Stomach (tissue), 9 donors: ENCODE results near the gene ZNRF2. TPM values are rescaled to one million over a fixed set of nuclear protein-coding genes. Genes with fewer than 3 reads are reported as not detected.

Experiments used
- DNase-seq, 2 donors: peaks; one replicate each; pipeline versions ENCODE4 v3.0.0 to v3.0.0-alpha.2; 2013 to 2019
- H3K27ac ChIP-seq, 5 donors: fragments of 200-600 bp in 4 of 5; sonication (generic) in 4 of 5; one replicate each; pipeline ENCODE4 v1.5.1; 2013 to 2019; ENCODE audit warnings: mild to moderate bottlenecking in 1 of 5, moderate library complexity in 1 of 5
- H3K27me3 ChIP-seq, 3 donors: fragments of 200-600 bp; sonication (generic); one replicate each; pipeline ENCODE4 v1.5.1; 2017 to 2019; ENCODE audit warnings: mixed run types in 1 of 3
- H3K36me3 ChIP-seq, 4 donors: fragments of 200-600 bp; sonication (generic); 1 replicate in 3 of 4; 2 replicates in 1 of 4; pipeline ENCODE4 v1.5.1; 2016 to 2019
- H3K4me1 ChIP-seq, 4 donors: fragments of 200-600 bp; sonication (generic); one replicate each; pipeline ENCODE4 v1.5.1; 2016 to 2019
- H3K4me3 ChIP-seq, 4 donors: fragments of 200-600 bp; sonication (generic) in 3 of 4; one replicate each; pipeline ENCODE4 v1.5.1; 2016 to 2019; ENCODE audit warnings: mild to moderate bottlenecking in 1 of 4
- H3K9me3 ChIP-seq, 4 donors: fragments of 200-600 bp; sonication (generic); one replicate each; pipeline ENCODE4 v1.5.1; 2016 to 2019
- CTCF ChIP-seq, 7 experiments: fragments of 450-650 bp in 4 of 7; fragments of 200-600 bp in 3 of 7; sonication (generic) in 3 of 7; IDR thresholded peaks; one replicate each; pipeline ENCODE4 v1.5.1; 2016 to 2019; ENCODE audit warnings: antibody characterized with exemption in 7 of 7, control low read depth in 2 of 7, mild to moderate bottlenecking in 1 of 7
- EP300 ChIP-seq: sonication (generic); formaldehyde crosslinking; IDR thresholded peaks from one replicate; pipeline ENCODE4 v1.6.1; 2017; ENCODE audit warnings: antibody characterized with exemption
- POLR2A ChIP-seq, 4 donors: fragments of 450-650 bp; IDR thresholded peaks; one replicate each; pipeline ENCODE4 v1.6.1; 2016; ENCODE audit warnings: antibody characterized with exemption in 4 of 4, control low read depth in 2 of 4, mild to moderate bottlenecking in 1 of 4, moderate library complexity in 1 of 4
- POLR2AphosphoS5 ChIP-seq, 3 donors: sonication (generic); formaldehyde crosslinking; IDR thresholded peaks; one replicate each; pipeline ENCODE4 v1.6.1; 2016; ENCODE audit warnings: antibody characterized with exemption in 3 of 3
- WGBS, 5 donors: extraction: QIAGEN DNeasy Blood & Tissue Kit in 3 of 5; methylation state at CpG; one replicate each; pipeline versions ENCODE4 v1.1.5 to v1.1.7; 2013 to 2018; 5-methylcytosine and 5-hydroxymethylcytosine counted together
- intact Hi-C: fragments of 100-400 bp; cut with DNase I; formaldehyde crosslinking; loops from one replicate; pipeline ENCODE4 v1.15.1; 2023; ENCODE audit warnings: low total_unique reads
- polyA plus RNA-seq, 3 donors: library from polyadenylated mRNA; stranded (reverse); fragments of 200-250 nt; gene quantifications; one replicate each; pipeline ENCODE4 v1.2.3, GENCODE V29; 2013
- total RNA-seq, 5 donors: library from RNA; depleted of rRNA; stranded (reverse); fragments of >200 nt; gene quantifications; one replicate each; pipeline versions ENCODE4 v1.1.0 to v1.2.3, GENCODE V29; 2014 to 2016
- donor health status: healthy with polysubstance abuse.
- donor health status: Bipolar disorder and iron deficiency.
- donor health status: healthy.

The ZNRF2 gene
- total and polyA plus RNA-seq, 8 donors, result 5.4 to 209 (median 23.6) TPM

GRCh38 chr7:30309302-30309701, 24.9 kb downstream of the ZNRF2 start:
- intact Hi-C loops, result no loop called here
- Histone ChIP-seq H3K4me1 (peaks cover 0 to 92% (median 45%) of the 10 kb centered on the region in 4 donors), H3K36me3 (no peaks in the 10 kb centered on the region), H3K9me3 (no peaks in the 10 kb centered on the region), H3K27me3 (no peaks in the 10 kb centered on the region), H3K27ac (no peak overlapping the region), H3K4me3 (no peak overlapping the region)
- TF ChIP-seq CTCF (IDR thresholded peaks at IDR 0.05) (no peak), EP300 (no peak), POLR2A (IDR thresholded peaks at IDR 0.05) (no peak), POLR2AphosphoS5 (IDR thresholded peaks at IDR 0.05) (no peak)
- 63 to 83% (median 65%) methylated on average over 1 of the region's 1 CpG for WGBS, 5 donors
- DNase-seq, result no peak

GRCh38 chr7:30309842-30310435, 25.5 kb downstream of the ZNRF2 start:
- Histone ChIP-seq H3K27me3 (no peaks in the 10 kb centered on the region), H3K27ac (no peak overlapping the region), H3K4me3 (no peak overlapping the region), H3K4me1 (peaks cover 0 to 86% (median 40%) of the 10 kb centered on the region in 4 donors), H3K36me3 (no peaks in the 10 kb centered on the region), H3K9me3 (no peaks in the 10 kb centered on the region)
- WGBS, 5 donors, result 73 to 86% (median 80%) methylated on average over 2 of the region's 2 CpGs
- DNase-seq, result no peak
- intact Hi-C loops, result no loop called here
- TF ChIP-seq EP300 (no peak), POLR2AphosphoS5 (IDR thresholded peaks at IDR 0.05) (no peak), POLR2A (IDR thresholded peaks at IDR 0.05) (no peak), CTCF (IDR thresholded peaks at IDR 0.05) (no peak)

- Histone ChIP-seq H3K4me3 (no peak overlapping the region), H3K4me1 (peaks cover 0 to 77% (median 37%) of the 10 kb centered on the region in 4 donors), H3K36me3 (no peaks in the 10 kb centered on the region), H3K27me3 (no peaks in the 10 kb centered on the region), H3K9me3 (no peaks in the 10 kb centered on the region), H3K27ac (no peak overlapping the region)
- intact Hi-C loops, result no loop called here
- TF ChIP-seq POLR2A (IDR thresholded peaks at IDR 0.05), result no peak
- TF ChIP-seq EP300, result no peak
- no peak for TF ChIP-seq CTCF (IDR thresholded peaks at IDR 0.05)
- no peak for TF ChIP-seq POLR2AphosphoS5 (IDR thresholded peaks at IDR 0.05)
- WGBS, 5 donors, result 86 to 95% (median 94%) methylated on average over 9 of the region's 9 CpGs
- DNase-seq, result no peak
Measured at GRCh38 chr7:30310674-30311362, 26.4 kb downstream of the ZNRF2 start.

GRCh38 chr7:30312178-30312577, 27.8 kb downstream of the ZNRF2 start:
- 87 to 93% (median 92%) methylated on average over 3 of the region's 3 CpGs for WGBS, 5 donors
- no peak for DNase-seq
- H3K36me3 ChIP-seq, result no peaks in the 10 kb centered on the region
- intact Hi-C loops, result no loop called here
- TF ChIP-seq CTCF (IDR thresholded peaks at IDR 0.05) (no peak), EP300 (no peak)
- no peak overlapping the region for H3K27ac ChIP-seq
- peaks cover 0 to 73% (median 37%) of the 10 kb centered on the region in 4 donors for H3K4me1 ChIP-seq
- H3K27me3 ChIP-seq, result no peaks in the 10 kb centered on the region
- no peak overlapping the region for H3K4me3 ChIP-seq
- no peaks in the 10 kb centered on the region for H3K9me3 ChIP-seq
